Bronchial epithelial cell (primary cell): ENCODE measurements around the gene GBA3. TPM values are rescaled to one million over a fixed set of nuclear protein-coding genes. Genes with fewer than 3 reads are reported as not detected.
A peak's percentile ranks its signal among the peaks of the same experiment; 100 is the strongest.

ENCODE experiments used
- DNase-seq: peaks from one replicate; pipeline ENCODE4 v3.0.0-alpha.2; 2010; ENCODE audit warnings: low read depth
- FAIRE-seq: peaks from 2 replicates; lab custom pipeline; 2011; peaks lifted over from hg19 to GRCh38; lab: Jason Lieb, UNC
- H3K27me3 ChIP-seq: 2 replicates; pipeline ENCODE4 v1.5.1; 2011; ENCODE audit warnings: low read length; ENCODE audit not compliant: control insufficient read depth, insufficient read depth
- H3K36me3 ChIP-seq: 2 replicates; pipeline ENCODE4 v1.5.1; 2011; ENCODE audit warnings: low read length; ENCODE audit not compliant: control insufficient read depth, insufficient read depth
- H3K4me3 ChIP-seq: 2 replicates; pipeline ENCODE4 v1.5.1; 2011; ENCODE audit warnings: mild to moderate bottlenecking, low read depth, low read length, control low read depth
- total RNA-seq: library from RNA; depleted of rRNA; stranded (reverse); fragments of >200 nt; gene quantifications from 2 replicates; pipeline ENCODE4 v1.2.1, GENCODE V29; 2014
- TF ChIP-seq, protein P1 (sequence below): IDR thresholded peaks from 2 replicates; pipeline ENCODE4 v1.5.1; 2011; ENCODE audit warnings: mild to moderate bottlenecking, moderate library complexity, low read length, control low read depth, inconsistent platforms; ENCODE audit not compliant: insufficient read depth, severe bottlenecking

Gene GBA3
- total RNA-seq, 1 donor from 2014 or later = under 0.01 TPM

DNA sequence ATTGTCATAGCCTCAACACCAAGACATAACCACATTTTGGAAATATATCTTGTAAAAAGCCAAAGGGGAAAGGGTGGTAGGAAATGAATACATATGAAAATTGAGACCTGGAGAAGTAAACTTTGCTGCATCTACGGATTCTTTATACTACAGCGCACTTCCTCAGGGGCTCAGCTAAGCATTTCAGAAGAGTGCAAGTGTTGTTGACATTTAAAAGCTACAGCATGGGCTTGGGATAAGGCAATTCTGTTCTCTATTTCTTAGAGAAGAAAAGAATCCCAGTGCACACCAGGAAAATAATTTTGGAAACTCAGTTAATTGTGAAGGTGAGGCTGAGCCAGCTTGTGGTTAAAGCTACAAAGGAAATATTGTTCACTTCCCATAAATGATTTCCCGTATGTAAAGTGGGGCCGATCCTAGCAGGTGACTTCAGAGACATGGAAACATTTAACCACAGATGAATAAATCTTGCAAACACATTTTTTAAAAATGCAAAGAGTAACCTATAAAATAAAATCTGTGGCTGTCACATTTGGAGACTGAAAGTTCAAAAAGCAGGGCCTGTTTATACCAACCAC lies 12.6 kb upstream of the GBA3 start:
- DNase-seq (no peak), FAIRE-seq (no peak)
- TF ChIP-seq, protein P1, sequence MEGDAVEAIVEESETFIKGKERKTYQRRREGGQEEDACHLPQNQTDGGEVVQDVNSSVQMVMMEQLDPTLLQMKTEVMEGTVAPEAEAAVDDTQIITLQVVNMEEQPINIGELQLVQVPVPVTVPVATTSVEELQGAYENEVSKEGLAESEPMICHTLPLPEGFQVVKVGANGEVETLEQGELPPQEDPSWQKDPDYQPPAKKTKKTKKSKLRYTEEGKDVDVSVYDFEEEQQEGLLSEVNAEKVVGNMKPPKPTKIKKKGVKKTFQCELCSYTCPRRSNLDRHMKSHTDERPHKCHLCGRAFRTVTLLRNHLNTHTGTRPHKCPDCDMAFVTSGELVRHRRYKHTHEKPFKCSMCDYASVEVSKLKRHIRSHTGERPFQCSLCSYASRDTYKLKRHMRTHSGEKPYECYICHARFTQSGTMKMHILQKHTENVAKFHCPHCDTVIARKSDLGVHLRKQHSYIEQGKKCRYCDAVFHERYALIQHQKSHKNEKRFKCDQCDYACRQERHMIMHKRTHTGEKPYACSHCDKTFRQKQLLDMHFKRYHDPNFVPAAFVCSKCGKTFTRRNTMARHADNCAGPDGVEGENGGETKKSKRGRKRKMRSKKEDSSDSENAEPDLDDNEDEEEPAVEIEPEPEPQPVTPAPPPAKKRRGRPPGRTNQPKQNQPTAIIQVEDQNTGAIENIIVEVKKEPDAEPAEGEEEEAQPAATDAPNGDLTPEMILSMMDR = no peak
- Histone ChIP-seq H3K4me3 (no peak overlapping the region), H3K36me3 (no peaks in the 10 kb centered on the region), H3K27me3 (no peaks in the 10 kb centered on the region)

DNA sequence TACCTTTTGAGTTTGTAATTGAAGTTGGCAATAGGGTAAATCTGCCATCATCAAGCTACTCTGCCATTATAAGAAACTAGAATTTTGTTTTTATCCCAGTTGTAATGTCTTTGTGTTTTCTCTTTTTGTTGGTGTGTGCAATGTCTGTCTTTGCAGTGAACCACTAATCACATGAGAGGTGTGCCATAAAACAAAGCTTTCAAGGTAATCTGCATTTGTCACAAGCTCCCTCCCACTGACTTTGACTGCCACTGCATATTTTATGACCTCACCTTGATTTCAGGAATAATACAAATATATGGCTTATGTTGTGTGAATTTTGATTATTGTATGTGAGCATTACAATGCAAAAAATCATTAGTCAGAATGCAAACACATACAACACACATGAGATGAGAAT lies 9.0 kb upstream of the GBA3 start:
- H3K27me3 ChIP-seq = no peaks in the 10 kb centered on the region
- H3K36me3 ChIP-seq = no peaks in the 10 kb centered on the region
- no peak for FAIRE-seq
- TF ChIP-seq, protein P1 = no peak
- no peak for DNase-seq
- no peak overlapping the region for H3K4me3 ChIP-seq

DNA sequence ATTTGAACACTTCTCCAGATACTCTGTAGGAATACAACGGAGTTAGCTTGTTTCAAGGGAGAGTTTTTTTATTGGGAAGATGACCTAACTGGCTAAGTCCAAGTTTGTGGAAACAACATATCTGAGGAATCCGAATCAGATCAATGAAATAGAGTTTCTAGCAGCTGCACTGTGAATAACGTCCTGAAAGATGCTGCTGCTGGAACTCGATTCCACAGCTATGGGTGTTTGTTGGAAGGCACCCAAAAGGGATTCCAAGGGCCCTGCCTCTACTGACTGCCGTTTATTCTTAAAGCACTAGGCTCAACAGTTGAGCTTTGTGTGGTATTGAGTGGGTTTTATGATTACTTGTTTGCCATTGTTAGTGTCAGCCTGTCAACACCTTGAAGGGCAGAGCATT lies 6.6 kb upstream of the GBA3 start:
- TF ChIP-seq, protein P1 = no peak
- no peak overlapping the region for H3K4me3 ChIP-seq
- DNase-seq = no peak
- FAIRE-seq = no peak
- H3K36me3 ChIP-seq = no peaks in the 10 kb centered on the region
- no peaks in the 10 kb centered on the region for H3K27me3 ChIP-seq

DNA sequence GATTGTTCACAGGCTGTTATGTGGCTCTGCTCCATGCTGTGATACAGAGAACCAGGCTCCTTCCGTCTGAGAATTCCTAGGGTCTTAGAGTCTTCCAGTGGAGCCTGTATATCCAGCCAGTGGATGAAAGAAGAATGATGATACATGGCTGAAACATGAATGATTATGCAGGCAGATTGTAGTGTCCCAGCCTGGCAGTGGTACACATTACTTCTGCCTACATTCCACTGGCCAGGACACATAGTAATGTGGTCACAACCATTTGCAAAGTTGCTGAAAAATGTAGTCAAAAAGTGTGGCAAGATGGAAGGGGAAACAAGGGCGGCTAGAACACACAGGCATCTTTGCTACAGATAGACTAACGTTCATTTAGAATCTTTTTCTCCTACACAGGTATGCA lies 4.5 kb upstream of the GBA3 start:
- no peaks in the 10 kb centered on the region for H3K36me3 ChIP-seq
- TF ChIP-seq, protein P1 = no peak
- no peak overlapping the region for H3K4me3 ChIP-seq
- H3K27me3 ChIP-seq = no peaks in the 10 kb centered on the region
- FAIRE-seq (no peak), DNase-seq (peak; percentile 26)

DNA sequence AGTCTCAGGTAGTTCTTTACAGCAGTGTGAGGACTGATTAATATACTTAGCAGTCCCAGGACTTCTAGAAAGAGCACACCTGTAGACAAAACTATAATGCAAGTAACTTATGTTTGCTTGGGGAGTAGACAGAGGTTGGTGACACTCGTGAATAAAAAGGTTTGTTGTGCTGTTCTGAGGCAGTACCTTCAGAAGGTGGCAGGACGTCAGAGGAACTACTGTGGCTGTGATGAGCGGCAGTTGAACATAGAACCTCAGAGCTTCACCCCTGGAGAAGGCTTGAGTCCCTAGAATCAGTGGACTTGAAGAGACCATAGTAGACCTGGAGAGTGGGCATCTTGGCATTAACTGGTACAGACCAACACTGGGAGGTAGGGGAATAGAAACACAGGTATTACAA lies 3.3 kb upstream of the GBA3 start:
- Histone ChIP-seq H3K4me3 (no peak overlapping the region), H3K27me3 (no peaks in the 10 kb centered on the region), H3K36me3 (no peaks in the 10 kb centered on the region)
- FAIRE-seq (peak; percentile 18), DNase-seq (no peak)
- TF ChIP-seq, protein P1 = no peak

DNA sequence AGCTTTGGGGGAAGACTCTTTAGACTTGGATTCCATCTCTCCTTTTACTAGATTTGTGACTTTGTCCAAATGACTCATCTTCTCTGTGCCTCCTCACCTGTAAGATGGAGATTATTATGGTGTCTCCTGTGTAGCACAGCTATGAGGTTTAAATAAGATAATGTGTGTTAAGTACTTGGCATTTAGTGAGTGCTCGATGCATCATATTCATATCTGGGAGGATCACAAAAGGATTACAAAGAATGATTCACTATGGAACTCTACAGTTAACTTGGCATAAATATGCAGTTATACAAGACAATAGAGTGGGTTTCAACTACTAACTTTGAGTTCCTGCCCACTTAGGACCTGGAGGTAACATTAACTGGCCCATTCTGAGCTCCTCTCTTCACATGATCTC lies 2.3 kb downstream of the GBA3 start:
- TF ChIP-seq, protein P1 = no peak
- FAIRE-seq = no peak

More for the DNA sequence above, 2.3 kb downstream of the GBA3 start:
- no peak overlapping the region for H3K4me3 ChIP-seq
- DNase-seq = peak; percentile 14
- no peaks in the 10 kb centered on the region for H3K27me3 ChIP-seq
- H3K36me3 ChIP-seq = no peaks in the 10 kb centered on the region
